Heart right ventricle (tissue), 16 donors: ENCODE data around the gene NME5. TPM values are rescaled to one million over a fixed set of nuclear protein-coding genes. Genes with fewer than 3 reads are reported as not detected.

Source experiments
- ATAC-seq, 8 donors: fragments of 200-7000 bp; cut with Tn5 transposase; one replicate each; pipeline ENCODE4 v1.9.1; 2020; ENCODE audit warnings: mild to moderate bottlenecking in 8 of 8, moderate library complexity in 8 of 8, moderate number of reproducible peaks in 1 of 8
- DNase-seq, 2 donors: peaks; one replicate each; pipeline ENCODE4 v3.0.0-alpha.2; 2020
- H3K27ac ChIP-seq, 10 donors: fragments of 200-600 bp; sonication (generic) in 2 of 10; one replicate each; pipeline versions ENCODE4 v1.5.0 to v1.8.0; 2020 to 2022; ENCODE audit warnings: mild to moderate bottlenecking in 3 of 10
- H3K27me3 ChIP-seq, 7 donors: fragments of 200-600 bp; one replicate each; pipeline ENCODE4 v1.8.0; 2021 to 2022; ENCODE audit warnings: mild to moderate bottlenecking in 2 of 7
- H3K36me3 ChIP-seq, 9 donors: fragments of 200-600 bp; sonication (generic) in 1 of 9; one replicate each; pipeline versions ENCODE4 v1.5.0 to v1.8.0; 2020 to 2022; ENCODE audit warnings: mild to moderate bottlenecking in 2 of 9
- H3K4me1 ChIP-seq, 9 donors: fragments of 200-600 bp; sonication (generic) in 1 of 9; one replicate each; pipeline versions ENCODE4 v1.5.0 to v1.8.0; 2020 to 2022; ENCODE audit warnings: mild to moderate bottlenecking in 4 of 9
- H3K4me3 ChIP-seq, 10 donors: fragments of 200-600 bp; sonication (generic) in 2 of 10; one replicate each; pipeline versions ENCODE4 v1.5.0 to v1.8.0; 2020 to 2022; ENCODE audit warnings: mild to moderate bottlenecking in 7 of 10, moderate library complexity in 2 of 10
- H3K9me3 ChIP-seq, 11 donors: fragments of 200-600 bp in 10 of 11; sonication (generic) in 2 of 11; one replicate each; pipeline versions ENCODE4 v1.5.0 to v1.8.0; 2013 to 2022; ENCODE audit warnings: mild to moderate bottlenecking in 2 of 11, control low read depth in 1 of 11, moderate library complexity in 1 of 11
- CTCF ChIP-seq, 9 donors: fragments of 200-600 bp; sonication (generic) in 2 of 9; IDR thresholded peaks; one replicate each; pipeline versions ENCODE4 v1.5.0 to v1.8.0; 2021 to 2022; ENCODE audit warnings: antibody characterized with exemption in 9 of 9, mild to moderate bottlenecking in 5 of 9, moderate library complexity in 1 of 9
- WGBS, 2 donors: extraction: QIAGEN DNeasy Blood & Tissue Kit; methylation state at CpG; one replicate each; pipeline ENCODE4 v1.1.7; 2013; ENCODE audit warnings: inconsistent platforms in 1 of 2; 5-methylcytosine and 5-hydroxymethylcytosine counted together
- intact Hi-C, 10 donors: fragments of 100-400 bp; cut with DNase I; formaldehyde crosslinking; loops; one replicate each; pipeline versions ENCODE4 v1.11.1 to v1.14.2; 2022
- polyA plus RNA-seq, 2 donors: library from polyadenylated mRNA; stranded (reverse); fragments of 200-250 nt; gene quantifications; one replicate each; pipeline ENCODE4 v1.2.3, GENCODE V29; 2013
- total RNA-seq, 10 donors: library from RNA; stranded (reverse); fragmentation: NEBNext Ultra II Directional in 3 of 10; extraction: Animal tissue kit (Norgen Biotek cat#: 25700) in 3 of 10; gene quantifications; one replicate each; pipeline versions ENCODE4 v1.2.1 to v1.2.4, GENCODE V29; 2021 to 2023
- donor health status: Arrhythmogenic right ventricular cardiomyopathy.
- donor health status: ischemic (EF 13 %, LVEDD 7.1; RV severe dilation, severe dysfunction).
- donor health status: healthy with polysubstance abuse.
- donor health status: DM: no; HTN: yes; CAD: no.
- donor health status: DM: no; HTN: no; CAD: no.
- donor health status: ischemic (EF 25% LVEDD 6.9; RV normal size, moderate dysfunction).
- donor health status: ischemic (EF 25% LVEDD 5.7; RV mildly dilated, moderate dysfunction).
- donor health status: healthy.
- donor health status: DM: yes; HTN: yes; CAD: no.
- donor health status: Ischemic cardiomyopathy.
- donor health status: ischemic (EF 35%, LVEDD 5.7; RV mildly dilated, moderate dysfunction).
- donor health status: nonischemic (EF 11% LVEDD 7.7; RV severe dilation, severe dysfunction).
- donor health status: DM: yes; HTN: yes; CAD: no.
- donor health status: PGD.
- donor health status: ischemic (EF 29% LVEDD 5.4; RV normal size, mild dysfunction).
- donor health status: nonischemic (EF 23%, LVEDD 6.1; RV moderate dilation, normal function).

Gene NME5
- total and polyA plus RNA-seq, 12 donors = 2.0 to 9.4 (median 3.9) TPM

GRCh38 chr5:138132543-138132942 lies 6.7 kb downstream of the NME5 start:
- no peak overlapping the region for H3K27ac ChIP-seq
- no peaks in the 10 kb centered on the region for H3K36me3 ChIP-seq
- H3K27me3 ChIP-seq = peaks cover 0 to 10% (median 0%) of the 10 kb centered on the region in 7 donors
- ATAC-seq (no peak), DNase-seq (no peak)
- peak overlapping the region in 3 of 10 donors; percentile 34 to 53 (median 48) for H3K4me3 ChIP-seq
- 91 to 94% methylated on average over 7 of the region's 7 CpGs for WGBS, 2 donors
- no peaks in the 10 kb centered on the region for H3K9me3 ChIP-seq
- H3K4me1 ChIP-seq = peaks cover 0 to 9% (median 0%) of the 10 kb centered on the region in 9 donors
- no peak for TF ChIP-seq CTCF (IDR thresholded peaks at IDR 0.05)
- intact Hi-C loops = loop anchor here in 9 of 10 donors (2.0 to 10.0 kb wide), 8 partner anchors 54 to 378 kb away; partner anchors contain the start of gene HNRNPA0 (in 2 of the 9)

GRCh38 chr5:138129347-138129746 lies 9.9 kb downstream of the NME5 start:
- intact Hi-C loops = loop anchor here in 2 of 10 donors (5.0 kb wide), 2 partner anchors 47 to 52 kb away; partner anchors contain the start of gene WNT8A (in 1 of the 2)
- ATAC-seq = no peak
- TF ChIP-seq CTCF (IDR thresholded peaks at IDR 0.05) = no peak
- DNase-seq = no peak
- 92 to 95% methylated on average over 6 of the region's 6 CpGs for WGBS, 2 donors
- no peaks in the 10 kb centered on the region for H3K9me3 ChIP-seq
- no peak overlapping the region for H3K27ac ChIP-seq
- peaks cover 0 to 5% (median 0%) of the 10 kb centered on the region in 7 donors for H3K27me3 ChIP-seq
- H3K4me1 ChIP-seq = peaks cover 0 to 9% (median 0%) of the 10 kb centered on the region in 9 donors
- no peaks in the 10 kb centered on the region for H3K36me3 ChIP-seq
- H3K4me3 ChIP-seq = no peak overlapping the region

GRCh38 chr5:138128334-138128733 lies 10.9 kb downstream of the NME5 start:
- ATAC-seq = no peak
- intact Hi-C loops = loop anchor here in 2 of 10 donors (5.0 kb wide), 2 partner anchors 46 to 51 kb away; partner anchors contain the start of gene WNT8A (in 1 of the 2)
- Histone ChIP-seq H3K27ac (no peak overlapping the region), H3K36me3 (no peaks in the 10 kb centered on the region), H3K4me3 (no peak overlapping the region), H3K4me1 (peaks cover 0 to 7% (median 0%) of the 10 kb centered on the region in 9 donors), H3K9me3 (no peaks in the 10 kb centered on the region), H3K27me3 (peaks cover 0 to 5% (median 0%) of the 10 kb centered on the region in 7 donors)
- TF ChIP-seq CTCF (IDR thresholded peaks at IDR 0.05) = no peak
- WGBS, 2 donors = 60 to 70% methylated on average over 5 of the region's 5 CpGs
- no peak for DNase-seq

GRCh38 chr5:138115254-138115653 lies 24.0 kb downstream of the NME5 start:
- no peaks in the 10 kb centered on the region for H3K9me3 ChIP-seq
- peaks cover 0 to 7% (median 3%) of the 10 kb centered on the region in 7 donors for H3K27me3 ChIP-seq
- no peak for TF ChIP-seq CTCF (IDR thresholded peaks at IDR 0.05)
- no peaks in the 10 kb centered on the region for H3K36me3 ChIP-seq
- ATAC-seq (no peak), DNase-seq (no peak)
- H3K27ac ChIP-seq = no peak overlapping the region
- H3K4me1 ChIP-seq = no peaks in the 10 kb centered on the region
- H3K4me3 ChIP-seq = no peak overlapping the region
- intact Hi-C loops = no loop called here
